Measurements from ENCODE around the gene NR2E1.

Gene NR2E1

DNA sequence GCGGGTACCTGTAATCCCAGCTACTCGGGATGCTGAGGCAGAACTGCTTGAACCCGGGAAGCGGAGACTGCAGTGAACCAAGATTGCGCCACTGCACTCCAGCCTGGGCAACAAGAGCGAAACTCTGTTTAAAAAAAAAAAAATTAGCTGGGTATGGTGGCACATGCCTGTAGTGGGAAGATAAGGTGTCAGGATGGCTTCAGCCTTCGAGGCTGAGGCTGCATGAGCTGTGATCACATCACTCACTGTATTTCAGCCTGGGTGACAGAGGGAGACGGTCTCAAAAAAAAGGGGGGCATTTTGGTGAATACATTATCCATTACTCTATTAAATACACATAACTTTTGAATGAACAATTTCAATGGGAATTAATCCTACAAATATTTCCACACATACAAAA is 62.6 kb downstream of the NR2E1 start:
- TF ChIP-seq CTCF (IDR thresholded peaks at IDR 0.05; ENCODE audit: low read depth, low read length, poor library complexity, severe bottlenecking) (no peak), EZH2phosphoT487 (IDR thresholded peaks at IDR 0.05; ENCODE audit: borderline replicate concordance, low read length) (no peak)
- Histone ChIP-seq H3K27ac (ENCODE audit: low read depth, low read length) (no peak overlapping the region), H3F3A (ENCODE audit: control insufficient read depth, insufficient read depth) (no peaks in the 10 kb centered on the region), H3K4me3 (ENCODE audit: low read length) (no peak overlapping the region), H3K4me2 (ENCODE audit: low read length) (no peak overlapping the region), H3K27me3 (ENCODE audit: control insufficient read depth, low read length) (no peaks in the 10 kb centered on the region), H4K20me1 (ENCODE audit: control insufficient read depth, insufficient read depth, low read depth, low read length) (0 out of 2 replicates have a peak, but pooled peaks cover 8% of the 10 kb centered on the region), H3K9me2 (replicated peaks; ENCODE audit: control insufficient read depth, low read length) (no peaks in the 10 kb centered on the region), H3K9me3 (ENCODE audit: control insufficient read depth, insufficient read depth, low read length) (no peaks in the 10 kb centered on the region), H3K4me1 (ENCODE audit: control insufficient read depth, low read length) (no peaks in the 10 kb centered on the region), H3K79me2 (ENCODE audit: control insufficient read depth, low read length) (peaks cover 49% of the 10 kb centered on the region), H3K36me3 (ENCODE audit: control insufficient read depth, low read length) (no peaks in the 10 kb centered on the region)

GRCh38 chr6:108235127-108235526 is 69.3 kb downstream of the NR2E1 start:
- H3F3A ChIP-seq (ENCODE audit: control insufficient read depth, insufficient read depth), result no peaks in the 10 kb centered on the region

GRCh38 chr6:108236791-108237190 is 71.0 kb downstream of the NR2E1 start:
- Histone ChIP-seq H3K27ac (ENCODE audit: low read depth, low read length) (no peak overlapping the region), H3K9me2 (replicated peaks; ENCODE audit: control insufficient read depth, low read length) (no peaks in the 10 kb centered on the region), H3K36me3 (ENCODE audit: control insufficient read depth, low read length) (peaks cover 8% of the 10 kb centered on the region), H4K20me1 (ENCODE audit: control insufficient read depth, insufficient read depth, low read depth, low read length) (peaks cover 14% of the 10 kb centered on the region; the same call in 1 of the 2 replicates), H3K9me3 (ENCODE audit: control insufficient read depth, insufficient read depth, low read length) (no peaks in the 10 kb centered on the region), H3K27me3 (ENCODE audit: control insufficient read depth, low read length) (no peaks in the 10 kb centered on the region), H3K4me1 (ENCODE audit: control insufficient read depth, low read length) (no peaks in the 10 kb centered on the region), H3K4me2 (ENCODE audit: low read length) (no peak overlapping the region), H3K79me2 (ENCODE audit: control insufficient read depth, low read length) (peaks cover 57% of the 10 kb centered on the region), H3F3A (ENCODE audit: control insufficient read depth, insufficient read depth) (no peaks in the 10 kb centered on the region), H3K4me3 (ENCODE audit: low read length) (no peak overlapping the region)
- no peak for TF ChIP-seq CTCF (IDR thresholded peaks at IDR 0.05; ENCODE audit: low read depth, low read length, poor library complexity, severe bottlenecking)
- no peak for TF ChIP-seq EZH2phosphoT487 (IDR thresholded peaks at IDR 0.05; ENCODE audit: borderline replicate concordance, low read length)

More at GRCh38 chr6:108235127-108235526, 69.3 kb downstream of the NR2E1 start:
- Histone ChIP-seq H3K4me3 (ENCODE audit: low read length) (no peak overlapping the region), H3K9me3 (ENCODE audit: control insufficient read depth, insufficient read depth, low read length) (no peaks in the 10 kb centered on the region), H3K4me2 (ENCODE audit: low read length) (no peak overlapping the region), H3K27me3 (ENCODE audit: control insufficient read depth, low read length) (no peaks in the 10 kb centered on the region), H3K27ac (ENCODE audit: low read depth, low read length) (no peak overlapping the region), H3K4me1 (ENCODE audit: control insufficient read depth, low read length) (no peaks in the 10 kb centered on the region), H3K36me3 (ENCODE audit: control insufficient read depth, low read length) (peaks cover 4% of the 10 kb centered on the region; the same call in 1 of the 2 replicates), H3K79me2 (ENCODE audit: control insufficient read depth, low read length) (peaks cover 54% of the 10 kb centered on the region), H4K20me1 (ENCODE audit: control insufficient read depth, insufficient read depth, low read depth, low read length) (peaks cover 14% of the 10 kb centered on the region; the same call in 1 of the 2 replicates), H3K9me2 (replicated peaks; ENCODE audit: control insufficient read depth, low read length) (no peaks in the 10 kb centered on the region)
- TF ChIP-seq CTCF (IDR thresholded peaks at IDR 0.05; ENCODE audit: low read depth, low read length, poor library complexity, severe bottlenecking) (no peak), EZH2phosphoT487 (IDR thresholded peaks at IDR 0.05; ENCODE audit: borderline replicate concordance, low read length) (no peak)
